GM19351 (cell line): ENCODE measurements around the gene PROC.

Source experiments
- ATAC-seq: cut with Tn5 transposase; IDR thresholded peaks from one replicate; pipeline ENCODE4 v1.9.1; 2021; ENCODE audit warnings: mild to moderate bottlenecking, moderate library complexity; ENCODE audit not compliant: unreplicated experiment

Gene PROC

GRCh38 chr2:127453392-127454171 lies 35.4 kb downstream of the PROC start:
- no peak for ATAC-seq

- ATAC-seq = no peak
Observed at GRCh38 chr2:127454595-127455565, 36.7 kb downstream of the PROC start.

GRCh38 chr2:127455566-127456493 lies 37.6 kb downstream of the PROC start:
- no peak for ATAC-seq

GRCh38 chr2:127456960-127457359 lies 38.7 kb downstream of the PROC start:
- no peak for ATAC-seq

- ATAC-seq = no peak
Observed at GRCh38 chr2:127462461-127462860, 44.2 kb downstream of the PROC start.

- ATAC-seq = no peak
Observed at GRCh38 chr2:127463155-127463991, 45.1 kb downstream of the PROC start.

GRCh38 chr2:127464470-127465257 lies 46.4 kb downstream of the PROC start:
- ATAC-seq = no peak

- no peak for ATAC-seq
Observed at GRCh38 chr2:127465258-127465657, 47.0 kb downstream of the PROC start.

- no peak for ATAC-seq
Observed at GRCh38 chr2:127469051-127469450, 50.8 kb downstream of the PROC start.

GRCh38 chr2:127469974-127470373 lies 51.7 kb downstream of the PROC start:
- no peak for ATAC-seq

GRCh38 chr2:127471286-127471988 lies 53.2 kb downstream of the PROC start:
- no peak for ATAC-seq

- no peak for ATAC-seq
Observed at GRCh38 chr2:127472268-127472667, 54.0 kb downstream of the PROC start.

- no peak for ATAC-seq
Observed at GRCh38 chr2:127475788-127476187, 57.6 kb downstream of the PROC start.
